ENCODE data around the gene GALNTL6.
"Not testable (repeated sequence)": the region's sequence is repeated elsewhere in the genome, so short reads cannot be mapped to it uniquely, and the experiment has no call there.

GALNTL6 gene

GRCh38 chr4:172776203-172776861, 963.1 kb downstream of the GALNTL6 start:
- DNase-seq: no peak

- DNase-seq: no peak
These were observed 964.7 kb downstream of the GALNTL6 start for GRCh38 chr4:172777729-172778431.

- DNase-seq: no peak
These were observed 965.4 kb downstream of the GALNTL6 start for GRCh38 chr4:172778583-172778982.

GRCh38 chr4:172780566-172781081, 967.4 kb downstream of the GALNTL6 start:
- no peak for DNase-seq

- DNase-seq: no peak
These were observed 972.4 kb downstream of the GALNTL6 start for GRCh38 chr4:172785613-172786012.

- no peak for DNase-seq
These were observed 973.0 kb downstream of the GALNTL6 start for GRCh38 chr4:172786039-172786792.

- DNase-seq: no peak
These were observed 973.9 kb downstream of the GALNTL6 start for GRCh38 chr4:172787111-172787510.

- no peak for DNase-seq
These were observed 978.6 kb downstream of the GALNTL6 start for GRCh38 chr4:172791841-172792240.

GRCh38 chr4:172793565-172794306, 980.5 kb downstream of the GALNTL6 start:
- DNase-seq: no peak

- no peak for DNase-seq
These were observed 981.1 kb downstream of the GALNTL6 start for GRCh38 chr4:172794307-172794703.

- DNase-seq: not testable (repeated sequence)
These were observed 984.1 kb downstream of the GALNTL6 start for GRCh38 chr4:172797281-172797680.

GRCh38 chr4:172802032-172802431, 988.8 kb downstream of the GALNTL6 start:
- no peak for DNase-seq

GRCh38 chr4:172806841-172807240, 993.6 kb downstream of the GALNTL6 start:
- DNase-seq: no peak

GRCh38 chr4:172808196-172808595, 995.0 kb downstream of the GALNTL6 start:
- no peak for DNase-seq

GRCh38 chr4:172809319-172809718, 996.1 kb downstream of the GALNTL6 start:
- no peak for DNase-seq

GRCh38 chr4:172813359-172813923, 1000.2 kb downstream of the GALNTL6 start:
- DNase-seq: no peak

GRCh38 chr4:172815499-172816164, 1002.4 kb downstream of the GALNTL6 start:
- DNase-seq: no peak

- DNase-seq: no peak
These were observed 1005.7 kb downstream of the GALNTL6 start for GRCh38 chr4:172818901-172819300.

- no peak for DNase-seq
These were observed 1006.1 kb downstream of the GALNTL6 start for GRCh38 chr4:172819353-172819752.

GRCh38 chr4:172822331-172822730, 1009.1 kb downstream of the GALNTL6 start:
- DNase-seq: no peak

GRCh38 chr4:172826346-172826745, 1013.1 kb downstream of the GALNTL6 start:
- DNase-seq: no peak

GRCh38 chr4:172826861-172827260, 1013.7 kb downstream of the GALNTL6 start:
- DNase-seq: no peak
